OCI-LY1 (cell line): Measurements from ENCODE around the gene MRPL1.
"Not testable (repeated sequence)": the region's sequence is repeated elsewhere in the genome, so short reads cannot be mapped to it uniquely, and the experiment has no call there.

Source experiments
- H2AFZ ChIP-seq: fragments of 200-600 bp; sonication (generic), shearing (Covaris generic); 2 replicates; pipeline ENCODE4 v1.6.0; 2014; ENCODE audit warnings: antibody characterized with exemption, mild to moderate bottlenecking, low read length
- H3F3A ChIP-seq: fragments of 200-600 bp; sonication (generic), shearing (Covaris generic); 2 replicates; pipeline ENCODE4 v1.6.0; 2014; ENCODE audit warnings: mild to moderate bottlenecking, antibody characterized with exemption, low read length, moderate library complexity; ENCODE audit not compliant: insufficient read depth
- H3K27ac ChIP-seq: fragments of 200-600 bp; sonication (generic); 2 replicates; pipeline ENCODE4 v1.5.1; 2014; ENCODE audit warnings: low read length, mixed run types, mild to moderate bottlenecking, low read depth; ENCODE audit not compliant: poor library complexity, severe bottlenecking
- H3K27me3 ChIP-seq: fragments of 200-600 bp; sonication (generic); 2 replicates; pipeline ENCODE4 v1.6.0; 2014; ENCODE audit warnings: antibody characterized with exemption, mild to moderate bottlenecking, low read length, moderate library complexity; ENCODE audit not compliant: insufficient read depth
- H3K36me3 ChIP-seq: fragments of 200-600 bp; sonication (generic); 2 replicates; pipeline ENCODE4 v1.6.1; 2014; ENCODE audit warnings: mild to moderate bottlenecking, antibody characterized with exemption, low read length, moderate library complexity, mixed read lengths; ENCODE audit not compliant: insufficient read depth
- H3K4me1 ChIP-seq: fragments of 200-600 bp; sonication (generic); 2 replicates; pipeline ENCODE4 v1.5.1; 2014; ENCODE audit warnings: mild to moderate bottlenecking, low read length, moderate library complexity; ENCODE audit not compliant: insufficient read depth, severe bottlenecking
- H3K4me2 ChIP-seq: fragments of 200-600 bp; sonication (generic), shearing (Covaris generic); 2 replicates; pipeline ENCODE4 v1.6.1; 2014; ENCODE audit warnings: low read length
- H3K4me3 ChIP-seq: fragments of 200-600 bp; sonication (generic); 2 replicates; pipeline ENCODE4 v1.5.1; 2014; ENCODE audit warnings: low read length, low read depth, mild to moderate bottlenecking, mixed read lengths; ENCODE audit not compliant: poor library complexity, severe bottlenecking
- H3K79me2 ChIP-seq: fragments of 200-600 bp; shearing (Covaris generic); 2 replicates; pipeline ENCODE4 v1.6.1; 2016; ENCODE audit warnings: mixed run types, low read length, mixed read lengths; ENCODE audit not compliant: insufficient read depth
- H3K9ac ChIP-seq: fragments of 200-600 bp; sonication (generic), shearing (Covaris generic); 2 replicates; pipeline ENCODE4 v1.6.1; 2014; ENCODE audit warnings: mild to moderate bottlenecking, low read length, mixed read lengths
- H3K9me2 ChIP-seq: fragments of 200-600 bp; sonication (generic), shearing (Covaris generic); 2 replicates; pipeline ENCODE4 v1.6.1; 2014; ENCODE audit warnings: low read depth, mild to moderate bottlenecking, low read length, mixed read lengths
- H3K9me3 ChIP-seq: fragments of 200-600 bp; shearing (Covaris generic); 2 replicates; pipeline ENCODE4 v1.6.1; 2014; ENCODE audit warnings: low read length, mixed read lengths
- H4K20me1 ChIP-seq: fragments of 200-600 bp; sonication (generic), shearing (Covaris generic); 2 replicates; pipeline ENCODE4 v1.6.0; 2016; ENCODE audit warnings: mild to moderate bottlenecking, low read length; ENCODE audit not compliant: insufficient read depth
- CTCF ChIP-seq: fragments of 200-600 bp; sonication (generic), shearing (Covaris generic); IDR thresholded peaks from 2 replicates; pipeline ENCODE4 v1.5.1; 2017; ENCODE audit warnings: mild to moderate bottlenecking, antibody characterized with exemption, low read length, moderate library complexity, mixed read lengths
- EZH2 ChIP-seq: fragments of 200-600 bp; sonication (generic), shearing (Covaris generic); IDR thresholded peaks from 2 replicates; pipeline ENCODE4 v1.8.0; 2017; ENCODE audit warnings: borderline replicate concordance, mixed run types, mild to moderate bottlenecking, antibody characterized with exemption, low read length, moderate library complexity, mixed read lengths

The MRPL1 gene

GRCh38 chr4:77861495-77861894 lies 1.1 kb upstream of the MRPL1 start:
- no peaks in the 10 kb centered on the region for H3K27me3 ChIP-seq
- no peaks in the 10 kb centered on the region for H3K9me2 ChIP-seq
- peak overlapping the region; percentile 90 for H3K27ac ChIP-seq
- peak overlapping the region; percentile 87; the same call in 1 of the 2 replicates for H3K9ac ChIP-seq
- H3K4me1 ChIP-seq, result peaks cover 23% of the 10 kb centered on the region
- peak overlapping the region; percentile 92 for H3K4me3 ChIP-seq
- H3F3A ChIP-seq, result no peaks in the 10 kb centered on the region
- H3K4me2 ChIP-seq, result peak overlapping the region; percentile 79
- TF ChIP-seq EZH2 (no peak), CTCF (no peak)
- H3K9me3 ChIP-seq, result no peaks in the 10 kb centered on the region
- peak overlapping the region; percentile 99 for H2AFZ ChIP-seq
- H3K79me2 ChIP-seq, result peaks cover 18% of the 10 kb centered on the region
- no peaks in the 10 kb centered on the region for H3K36me3 ChIP-seq
- no peaks in the 10 kb centered on the region for H4K20me1 ChIP-seq

- H3K4me3 ChIP-seq, result peak overlapping the region; percentile 92
- H3K27ac ChIP-seq, result peak overlapping the region; percentile 90
- peaks cover 18% of the 10 kb centered on the region for H3K79me2 ChIP-seq
- H3K9ac ChIP-seq, result peak overlapping the region; percentile 87
- H4K20me1 ChIP-seq, H2AFZ ChIP-seq, H3K9me2 ChIP-seq, H3K36me3 ChIP-seq, H3K9me3 ChIP-seq, H3F3A ChIP-seq, H3K27me3 ChIP-seq: not testable (repeated sequence)
- peaks cover 23% of the 10 kb centered on the region for H3K4me1 ChIP-seq
- H3K4me2 ChIP-seq, result peak overlapping the region; percentile 79
Measured at GRCh38 chr4:77863341-77863740, 711 bp downstream of the MRPL1 start.

- Histone ChIP-seq H3K27ac (no peak overlapping the region), H3K9ac (no peak overlapping the region), H3F3A (no peaks in the 10 kb centered on the region), H3K9me2 (no peaks in the 10 kb centered on the region), H3K4me3 (no peak overlapping the region), H3K27me3 (no peaks in the 10 kb centered on the region), H3K36me3 (peaks cover 12% of the 10 kb centered on the region), H3K4me2 (no peak overlapping the region), H3K79me2 (peaks cover 36% of the 10 kb centered on the region), H3K9me3 (no peaks in the 10 kb centered on the region), H3K4me1 (peaks cover 23% of the 10 kb centered on the region), H4K20me1 (no peaks in the 10 kb centered on the region), H2AFZ (no peak overlapping the region)
- no peak for TF ChIP-seq CTCF
- no peak for TF ChIP-seq EZH2
Measured at GRCh38 chr4:77865259-77865658, 2.6 kb downstream of the MRPL1 start.

- no peaks in the 10 kb centered on the region for H3K9me2 ChIP-seq
- peaks cover 5% of the 10 kb centered on the region; the same call in 1 of the 2 replicates for H3F3A ChIP-seq
- H3K36me3 ChIP-seq, result peaks cover 54% of the 10 kb centered on the region
- no peak overlapping the region for H3K27ac ChIP-seq
- no peaks in the 10 kb centered on the region for H3K27me3 ChIP-seq
- H3K79me2 ChIP-seq, result peaks cover 28% of the 10 kb centered on the region
- H4K20me1 ChIP-seq, result no peaks in the 10 kb centered on the region
- no peak overlapping the region for H2AFZ ChIP-seq
- H3K9me3 ChIP-seq, result no peaks in the 10 kb centered on the region
- no peak overlapping the region for H3K9ac ChIP-seq
- no peak overlapping the region for H3K4me2 ChIP-seq
- H3K4me3 ChIP-seq, result no peak overlapping the region
- TF ChIP-seq EZH2 (no peak), CTCF (no peak)
- H3K4me1 ChIP-seq, result no peaks in the 10 kb centered on the region
Measured at GRCh38 chr4:77872723-77873445, 10.3 kb downstream of the MRPL1 start.
